ENCODE results near the gene TET1. TPM values are rescaled to one million over a fixed set of nuclear protein-coding genes. Genes with fewer than 3 reads are reported as not detected.
"Not testable (repeated sequence)": the region's sequence is repeated elsewhere in the genome, so short reads cannot be mapped to it uniquely, and the experiment has no call there.

The TET1 gene
- 10 to 100 TPM in 7 of 8 experiments, under 1 TPM in 1; 0.10 to 29.8 (median 23.4) TPM for total RNA-seq

DNA sequence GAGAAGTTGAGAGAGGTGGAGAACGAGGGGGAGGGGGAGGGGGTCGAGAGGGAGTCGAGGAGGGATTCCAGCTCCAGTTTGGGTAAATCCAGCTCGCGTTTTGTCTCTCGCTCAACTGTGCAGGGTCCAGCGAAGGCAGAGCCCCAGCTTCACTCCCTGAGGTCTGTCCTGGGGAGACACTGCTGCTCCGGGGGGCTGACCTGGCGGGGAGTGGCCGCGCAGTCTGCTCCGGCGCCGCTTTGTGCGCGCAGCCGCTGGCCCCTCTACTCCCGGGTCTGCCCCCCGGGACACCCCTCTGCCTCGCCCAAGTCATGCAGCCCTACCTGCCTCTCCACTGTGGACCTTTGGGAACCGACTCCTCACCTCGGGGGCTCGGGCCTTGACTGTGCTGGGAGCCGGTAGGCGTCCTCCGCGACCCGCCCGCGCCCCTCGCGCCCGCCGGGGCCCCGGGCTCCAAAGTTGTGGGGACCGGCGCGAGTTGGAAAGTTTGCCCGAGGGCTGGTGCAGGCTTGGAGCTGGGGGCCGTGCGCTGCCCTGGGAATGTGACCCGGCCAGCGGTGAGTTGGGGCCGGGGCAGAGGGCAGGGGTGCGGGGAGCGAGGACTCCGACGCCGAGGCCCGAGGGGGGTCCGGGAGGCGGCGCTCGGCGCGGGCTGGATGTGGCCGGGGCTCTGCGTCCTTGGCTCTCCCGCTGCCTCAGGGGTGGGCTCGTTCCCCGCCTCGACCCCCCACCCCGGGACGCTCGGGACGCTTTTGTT lies at the start of gene TET1:
Gene TET1 (plus strand): TSS at position 152 of the 757 bp plus-strand sequence. CDS start 12,002 bp downstream, outside the sequence.
- WGBS, 10 experiments = 0 to 6% (median 0%) methylated on average over 1 to 4 of the region's 66 CpGs; no CpG with 5 or more reads in 7 of the 10 experiments
- Histone ChIP-seq H3K4me1 (replicated peaks in 1 of 2) (peaks cover 5% of the 10 kb centered on the region in 2 donors), H3K27ac (peak within 1 kb of the TSS; percentile 34 to 51), H3K4me3 (peak within 1 kb of the TSS; percentile 54 to 98 (median 61))
- in situ Hi-C loops (cut with MboI; ENCODE audit: low pct_unique_long_range_greater_than_20kb in 2 of 9, low sequenced_read_pairs in 9 of 9, unreplicated experiment in 9 of 9) = loop anchor here in 1 of 9 experiments (25.0 kb wide), 1 partner anchor 152 kb away; the partner anchor contains the start of gene CCAR1
- ATAC-seq (replicated peaks in 6 of 8) = peak; percentile 33 to 68 (median 62)

DNA sequence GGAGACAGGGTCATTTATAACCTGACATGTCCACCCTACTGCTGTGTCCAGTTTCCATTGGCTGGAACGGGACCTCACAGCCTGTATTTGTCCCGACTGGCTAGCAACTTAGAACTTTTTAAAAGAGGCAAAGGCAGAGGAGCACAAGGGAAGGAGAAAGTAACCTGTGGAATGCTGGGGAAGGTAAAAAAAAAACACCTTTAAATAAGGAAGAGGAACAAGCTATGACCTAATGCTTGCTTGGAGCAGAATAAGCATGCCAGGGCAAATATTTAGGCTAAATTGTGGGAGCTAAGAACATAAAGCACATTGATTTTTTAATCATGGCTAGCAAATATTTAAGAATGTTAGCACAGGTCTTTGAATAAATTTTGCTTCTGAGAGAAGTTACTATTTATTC lies 43.9 kb upstream of the TET1 start:
- not testable (repeated sequence) for H3K27ac ChIP-seq
- WGBS, 10 experiments = 33 to 100% (median 57%) methylated on average over 2 of the region's 2 CpGs; no CpG with 5 or more reads in 3 of the 10 experiments

DNA sequence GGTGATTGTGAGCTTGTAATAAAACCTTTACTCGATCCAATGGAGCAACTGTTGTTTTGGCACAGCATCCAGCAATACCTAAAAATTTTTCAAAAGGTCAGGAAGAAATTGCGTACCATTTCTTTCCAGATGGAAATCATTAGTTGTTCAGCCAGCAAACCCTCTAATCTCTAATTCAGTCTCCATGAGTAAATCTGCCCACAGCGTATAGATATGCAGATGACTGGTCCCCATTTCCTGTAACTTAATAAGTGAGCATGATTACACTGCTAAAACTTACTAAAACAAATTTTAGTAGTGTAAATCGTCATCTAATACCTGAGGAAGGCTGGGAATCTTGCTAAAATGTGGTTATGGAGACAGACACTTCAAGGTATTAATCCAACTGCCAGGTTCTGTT lies 43.4 kb upstream of the TET1 start:
- no peaks in the 10 kb centered on the region for H3K4me1 ChIP-seq (replicated peaks in 1 of 2)
- ATAC-seq (replicated peaks in 6 of 8) = no peak
- H3K27ac ChIP-seq = no peak overlapping the region
- 0 to 67% (median 36%) methylated on average over 1 to 4 of the region's 4 CpGs; no CpG with 5 or more reads in 1 of the 10 experiments for whole genome bisulfite sequencing, 10 experiments
- in situ Hi-C loops (cut with MboI; ENCODE audit: low pct_unique_long_range_greater_than_20kb in 2 of 9, low sequenced_read_pairs in 9 of 9, unreplicated experiment in 9 of 9) = no loop called here
- no peak overlapping the region for H3K4me3 ChIP-seq

More for the DNA sequence above, 43.9 kb upstream of the TET1 start:
- ATAC-seq (replicated peaks in 6 of 8); in situ Hi-C loops (cut with MboI; ENCODE audit: low pct_unique_long_range_greater_than_20kb in 2 of 9, low sequenced_read_pairs in 9 of 9, unreplicated experiment in 9 of 9); H3K4me3 ChIP-seq; H3K4me1 ChIP-seq (replicated peaks in 1 of 2): not testable (repeated sequence)

DNA sequence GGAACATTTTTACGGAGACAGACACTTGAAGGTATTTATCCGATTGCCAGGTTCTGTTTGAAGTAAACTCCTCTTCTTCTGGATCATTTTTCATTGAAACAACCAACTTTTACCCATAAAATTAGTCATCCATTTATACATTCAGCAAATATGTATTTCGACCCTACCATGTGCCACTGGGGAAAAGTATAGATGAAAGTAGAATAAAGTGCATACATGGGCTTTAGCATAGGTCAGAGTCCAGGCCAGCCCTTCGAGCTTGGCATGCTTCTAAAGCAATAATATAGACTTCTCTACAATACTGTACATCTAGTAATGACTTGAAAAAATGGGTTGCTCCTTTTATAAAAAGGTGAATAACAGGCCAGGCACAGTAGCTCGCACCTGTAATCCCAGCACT lies 42.9 kb upstream of the TET1 start:
- H3K4me3 ChIP-seq = no peak overlapping the region
- H3K4me1 ChIP-seq (replicated peaks in 1 of 2) = no peaks in the 10 kb centered on the region
- no peak overlapping the region for H3K27ac ChIP-seq
- WGBS, 10 experiments = 20 to 100% (median 88%) methylated on average over 1 to 5 of the region's 5 CpGs; no CpG with 5 or more reads in 1 of the 10 experiments
- ATAC-seq (replicated peaks in 6 of 8) = no peak
- in situ Hi-C loops (cut with MboI; ENCODE audit: low pct_unique_long_range_greater_than_20kb in 2 of 9, low sequenced_read_pairs in 9 of 9, unreplicated experiment in 9 of 9) = no loop called here

DNA sequence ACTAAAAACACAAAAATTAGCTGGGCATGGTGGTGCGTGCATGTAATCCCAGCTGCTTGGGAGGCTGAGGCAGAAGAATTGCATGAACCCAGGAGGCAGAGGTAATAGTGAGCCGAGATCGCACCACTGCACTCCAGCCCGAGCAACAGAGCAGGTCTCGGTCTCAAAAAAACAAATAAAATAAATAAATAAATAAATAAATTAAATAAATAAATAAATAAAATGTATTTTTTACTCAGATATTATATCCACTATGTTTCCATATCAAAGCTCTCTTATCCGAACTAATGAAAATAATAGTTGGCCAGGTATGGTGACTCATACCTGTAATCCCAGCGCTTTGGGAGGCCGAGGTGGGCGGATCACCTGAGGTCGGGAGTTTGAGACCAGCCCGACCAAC lies 41.5 kb upstream of the TET1 start:
- H3K4me1 ChIP-seq (replicated peaks in 1 of 2); H3K4me3 ChIP-seq; H3K27ac ChIP-seq; ATAC-seq (replicated peaks in 6 of 8); in situ Hi-C loops (cut with MboI; ENCODE audit: low pct_unique_long_range_greater_than_20kb in 2 of 9, low sequenced_read_pairs in 9 of 9, unreplicated experiment in 9 of 9): not testable (repeated sequence)
- 80 to 100% (median 98%) methylated on average over 1 to 9 of the region's 11 CpGs; no CpG with 5 or more reads in 1 of the 10 experiments for WGBS, 10 experiments

DNA sequence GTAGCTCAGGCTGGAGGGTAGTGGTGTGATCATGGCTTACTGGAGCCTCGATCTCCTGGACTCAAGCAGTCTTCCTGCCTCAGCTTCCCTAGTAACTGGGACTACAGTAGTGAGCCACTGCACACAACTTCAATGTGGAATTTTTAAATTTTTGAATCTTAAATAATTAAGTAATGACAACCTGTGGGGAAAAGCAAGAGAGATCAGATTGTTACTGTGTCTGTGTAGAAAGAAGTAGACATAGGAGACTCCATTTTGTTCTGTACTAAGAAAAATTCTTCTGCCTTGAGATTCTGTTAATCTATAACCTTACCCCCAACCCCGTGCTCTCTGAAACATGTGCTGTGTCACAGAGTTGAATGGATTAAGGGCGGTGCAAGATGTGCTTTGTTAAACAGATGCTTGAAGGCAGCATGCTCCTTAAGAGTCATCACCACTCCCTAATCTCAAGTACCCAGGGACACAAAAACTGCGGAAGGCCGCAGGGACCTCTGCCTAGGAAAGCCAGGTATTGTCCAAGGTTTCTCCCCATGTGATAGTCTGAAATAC lies 34.6 kb upstream of the TET1 start:
- in situ Hi-C loops (cut with MboI; ENCODE audit: low pct_unique_long_range_greater_than_20kb in 2 of 9, low sequenced_read_pairs in 9 of 9, unreplicated experiment in 9 of 9) = loop anchor here in 1 of 9 experiments (25.0 kb wide), 1 partner anchor 362 kb away; no protein-coding TSS in a partner anchor
- WGBS, 10 experiments = 60 to 86% (median 67%) methylated on average over 1 to 2 of the region's 5 CpGs; no CpG with 5 or more reads in 7 of the 10 experiments
- not testable (repeated sequence) for H3K27ac ChIP-seq

DNA sequence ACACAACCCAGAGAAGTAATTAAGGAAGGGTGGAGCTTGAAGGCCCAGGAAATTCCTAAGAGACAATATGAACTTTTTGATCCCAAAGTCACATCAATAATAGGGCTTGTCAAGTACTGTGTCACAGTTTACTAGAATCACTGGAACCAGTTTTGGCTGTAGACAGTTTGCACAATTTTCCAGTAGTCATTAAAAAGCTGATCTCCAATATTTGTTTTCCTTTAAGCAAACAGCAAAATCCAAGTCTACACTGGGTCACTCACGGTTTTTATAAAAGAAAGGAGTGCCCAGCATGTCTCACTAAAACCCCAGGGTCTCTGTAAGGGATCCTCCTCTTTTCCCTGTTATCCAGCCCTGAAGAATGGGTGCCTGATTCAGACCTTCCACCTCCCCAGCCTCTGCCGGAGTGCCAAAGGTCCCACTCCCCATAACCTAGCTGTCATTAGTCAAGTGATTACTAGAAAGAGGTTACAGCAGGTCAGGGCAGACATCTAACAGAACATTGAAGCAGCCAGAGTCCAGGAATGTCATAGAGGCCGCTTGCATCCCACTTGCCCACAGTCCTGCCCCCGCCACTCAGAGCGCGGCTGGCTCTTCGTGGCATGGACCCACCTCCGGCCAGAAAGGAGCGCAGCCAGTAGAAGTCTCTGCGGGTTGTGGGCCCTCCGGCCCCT lies 33.4 kb upstream of the TET1 start:
- ATAC-seq (replicated peaks in 6 of 8) = peak; percentile 58 to 84 (median 78)
- Histone ChIP-seq H3K4me1 (replicated peaks in 1 of 2) (peaks cover 0 to 10% of the 10 kb centered on the region in 2 donors), H3K4me3 (peak overlapping the region; percentile 83 to 97 (median 95)), H3K27ac (peak overlapping the region; percentile 84 to 87)
- in situ Hi-C loops (cut with MboI; ENCODE audit: low pct_unique_long_range_greater_than_20kb in 2 of 9, low sequenced_read_pairs in 9 of 9, unreplicated experiment in 9 of 9) = loop anchor here in 1 of 9 experiments (25.0 kb wide), 1 partner anchor 361 kb away; no protein-coding TSS in a partner anchor
- 0 to 10% (median 0%) methylated on average over 1 to 7 of the region's 11 CpGs; no CpG with 5 or more reads in 4 of the 10 experiments for WGBS, 10 experiments

More for the DNA sequence above, 34.6 kb upstream of the TET1 start:
- not testable (repeated sequence) for H3K4me1 ChIP-seq (replicated peaks in 1 of 2); ATAC-seq (replicated peaks in 6 of 8)
- peak overlapping the region in 4 of 5 donors; percentile 83 to 97 (median 92) for H3K4me3 ChIP-seq

DNA sequence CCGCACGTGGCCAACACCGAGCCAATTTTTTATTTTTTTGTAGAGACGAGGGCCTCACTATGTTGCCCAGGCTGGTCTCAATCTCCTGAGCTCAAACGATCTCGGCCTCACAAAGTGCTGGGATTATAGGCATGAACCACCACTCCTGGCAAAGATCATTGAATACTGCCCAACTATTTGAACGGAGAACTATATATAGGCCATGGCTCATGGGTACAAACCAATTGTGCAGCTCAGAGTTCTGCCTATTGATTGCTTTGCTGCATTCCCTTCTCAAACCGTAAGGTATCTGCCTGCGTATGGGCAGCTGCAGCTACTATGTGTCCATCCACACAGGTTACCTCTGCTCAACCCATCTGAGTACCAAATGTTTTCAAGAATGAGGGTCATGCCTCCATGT lies 23.2 kb upstream of the TET1 start:
- no peak overlapping the region for H3K27ac ChIP-seq
- no peak overlapping the region for H3K4me3 ChIP-seq
- no peaks in the 10 kb centered on the region for H3K4me1 ChIP-seq (replicated peaks in 1 of 2)
- in situ Hi-C loops (cut with MboI; ENCODE audit: low pct_unique_long_range_greater_than_20kb in 2 of 9, low sequenced_read_pairs in 9 of 9, unreplicated experiment in 9 of 9) = loop anchor here in 1 of 9 experiments (25.0 kb wide), 1 partner anchor 350 kb away; no protein-coding TSS in a partner anchor
- WGBS, 10 experiments = 65 to 100% (median 93%) methylated on average over 1 to 7 of the region's 9 CpGs; no CpG with 5 or more reads in 2 of the 10 experiments
- ATAC-seq (replicated peaks in 6 of 8) = no peak

DNA sequence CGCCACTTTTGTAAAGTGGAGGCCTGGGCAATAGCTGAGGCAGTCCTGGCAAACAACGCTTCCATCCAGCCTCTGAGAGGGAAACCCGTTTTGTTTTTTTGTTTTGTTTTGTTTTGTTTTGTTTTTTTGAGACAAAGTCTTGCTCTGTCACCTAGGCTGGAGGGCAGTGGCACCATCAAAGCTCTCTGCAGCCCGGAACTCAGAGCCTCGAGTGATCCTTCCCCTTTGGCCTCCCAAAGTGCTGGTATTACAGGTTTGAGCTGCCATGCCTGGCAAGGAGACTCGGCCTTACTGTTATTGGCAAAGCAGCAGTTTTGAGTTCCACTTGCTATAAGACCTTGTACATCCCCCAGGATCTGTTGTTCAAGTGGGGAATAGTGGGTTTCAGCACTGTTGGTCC lies 22.3 kb upstream of the TET1 start:
- no peaks in the 10 kb centered on the region for H3K4me1 ChIP-seq (replicated peaks in 1 of 2)
- no peak overlapping the region for H3K4me3 ChIP-seq
- in situ Hi-C loops (cut with MboI; ENCODE audit: low pct_unique_long_range_greater_than_20kb in 2 of 9, low sequenced_read_pairs in 9 of 9, unreplicated experiment in 9 of 9) = loop anchor here in 1 of 9 experiments (25.0 kb wide), 1 partner anchor 350 kb away; no protein-coding TSS in a partner anchor
- no peak overlapping the region for H3K27ac ChIP-seq
- no peak for ATAC-seq (replicated peaks in 6 of 8)
- 33 to 100% (median 87%) methylated on average over 1 to 3 of the region's 6 CpGs; no CpG with 5 or more reads in 2 of the 10 experiments for WGBS, 10 experiments

DNA sequence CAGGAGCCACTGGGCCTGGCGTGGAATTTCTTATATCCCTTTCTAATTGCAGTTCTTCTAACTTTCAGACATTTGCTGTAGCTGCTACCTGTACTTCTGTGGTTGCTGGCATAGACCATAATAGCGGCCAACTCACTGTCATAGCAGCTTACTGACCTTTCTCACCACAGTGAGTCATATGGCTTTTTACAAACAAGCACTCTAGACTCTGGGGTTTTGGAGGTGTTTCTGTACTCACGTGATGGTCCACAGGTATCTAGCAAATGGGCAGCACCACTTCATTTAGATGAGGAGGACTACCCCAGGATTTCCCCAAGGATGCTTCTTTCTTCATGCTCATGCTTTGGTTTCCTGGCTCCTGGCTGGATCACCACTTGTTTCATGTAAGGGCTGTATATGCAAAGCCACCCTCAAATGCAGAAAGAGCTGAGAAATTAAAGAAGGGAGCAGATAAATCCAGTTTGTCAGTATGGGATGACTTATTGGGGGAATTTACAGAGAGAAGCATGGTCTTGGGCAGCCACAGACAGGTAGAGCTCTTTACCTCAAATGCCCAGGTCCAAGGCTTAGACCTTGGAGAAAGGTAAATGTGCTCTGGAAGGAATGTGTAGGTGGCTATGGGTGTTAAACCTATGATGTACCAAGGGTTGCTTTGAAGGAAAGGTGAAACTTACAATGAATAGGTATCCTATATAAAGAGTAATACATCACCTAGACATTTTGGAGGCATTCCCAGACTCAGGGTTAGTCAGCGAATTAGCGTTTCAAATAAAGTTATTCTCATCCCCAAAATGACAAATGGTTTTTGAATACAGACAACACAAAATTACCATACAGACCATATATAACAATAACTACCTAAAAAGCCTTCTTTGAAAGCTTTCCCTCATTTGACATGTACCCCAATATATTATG lies 16.9 kb upstream of the TET1 start:
- no peak overlapping the region for H3K4me3 ChIP-seq
- no peak overlapping the region for H3K27ac ChIP-seq
- no peaks in the 10 kb centered on the region for H3K4me1 ChIP-seq (replicated peaks in 1 of 2)
- no peak for ATAC-seq (replicated peaks in 6 of 8)
- in situ Hi-C loops (cut with MboI; ENCODE audit: low pct_unique_long_range_greater_than_20kb in 2 of 9, low sequenced_read_pairs in 9 of 9, unreplicated experiment in 9 of 9) = loop anchor here in 1 of 9 experiments (25.0 kb wide), 1 partner anchor 344 kb away; no protein-coding TSS in a partner anchor
- WGBS, 10 experiments = 22 to 100% (median 86%) methylated on average over 1 to 5 of the region's 5 CpGs; no CpG with 5 or more reads in 1 of the 10 experiments

DNA sequence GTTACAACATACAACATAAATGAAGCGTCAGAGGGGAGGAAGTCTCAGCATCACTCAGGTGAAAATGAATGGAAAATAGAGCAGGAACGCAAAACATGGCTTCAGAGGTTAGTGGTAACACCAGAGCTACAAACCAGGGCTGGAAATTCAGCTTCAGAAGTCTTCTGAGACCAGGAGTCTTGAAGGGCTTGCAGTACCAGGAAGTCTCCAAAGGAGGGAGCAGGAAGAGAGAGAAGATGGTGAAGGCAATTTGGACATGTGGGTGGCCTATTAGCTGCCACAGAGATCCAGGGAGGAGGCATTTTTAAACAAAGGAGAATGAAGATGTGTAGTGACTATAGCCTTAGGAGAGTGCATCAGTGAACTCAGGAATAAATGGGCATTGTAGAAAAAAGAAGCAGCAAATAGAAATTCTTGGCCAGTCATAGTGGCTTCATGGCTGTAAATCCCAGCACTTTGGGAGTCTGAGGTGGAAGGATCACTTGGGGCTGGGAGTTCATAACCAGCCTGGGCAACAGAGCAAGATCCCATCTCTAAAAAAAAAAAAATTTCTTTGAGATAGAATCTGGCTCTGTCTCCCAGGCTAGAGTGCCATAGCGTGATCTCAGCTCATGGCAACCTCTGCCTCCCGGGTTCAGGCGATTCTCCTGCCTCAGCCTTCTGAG lies 9.3 kb upstream of the TET1 start:
- peak; percentile 43 to 86 (median 72) for ATAC-seq (replicated peaks in 6 of 8)
- in situ Hi-C loops (cut with MboI; ENCODE audit: low pct_unique_long_range_greater_than_20kb in 2 of 9, low sequenced_read_pairs in 9 of 9, unreplicated experiment in 9 of 9) = loop anchor here in 1 of 9 experiments (25.0 kb wide), 1 partner anchor 161 kb away; the partner anchor contains the start of gene CCAR1

More for the DNA sequence above, 9.3 kb upstream of the TET1 start:
- no peaks in the 10 kb centered on the region for H3K4me1 ChIP-seq (replicated peaks in 1 of 2)
- WGBS, 10 experiments = 0 to 86% (median 76%) methylated on average over 1 to 5 of the region's 5 CpGs; no CpG with 5 or more reads in 1 of the 10 experiments
- H3K4me3 ChIP-seq = no peak overlapping the region
- H3K27ac ChIP-seq = no peak overlapping the region

All from motor neuron (in vitro differentiated cells).